ENCODE measurements around the gene SETD1A.

The SETD1A gene

GRCh38 chr16:30989469-30990047 lies 32.0 kb downstream of the SETD1A start:
- TF ChIP-seq, protein P1, sequence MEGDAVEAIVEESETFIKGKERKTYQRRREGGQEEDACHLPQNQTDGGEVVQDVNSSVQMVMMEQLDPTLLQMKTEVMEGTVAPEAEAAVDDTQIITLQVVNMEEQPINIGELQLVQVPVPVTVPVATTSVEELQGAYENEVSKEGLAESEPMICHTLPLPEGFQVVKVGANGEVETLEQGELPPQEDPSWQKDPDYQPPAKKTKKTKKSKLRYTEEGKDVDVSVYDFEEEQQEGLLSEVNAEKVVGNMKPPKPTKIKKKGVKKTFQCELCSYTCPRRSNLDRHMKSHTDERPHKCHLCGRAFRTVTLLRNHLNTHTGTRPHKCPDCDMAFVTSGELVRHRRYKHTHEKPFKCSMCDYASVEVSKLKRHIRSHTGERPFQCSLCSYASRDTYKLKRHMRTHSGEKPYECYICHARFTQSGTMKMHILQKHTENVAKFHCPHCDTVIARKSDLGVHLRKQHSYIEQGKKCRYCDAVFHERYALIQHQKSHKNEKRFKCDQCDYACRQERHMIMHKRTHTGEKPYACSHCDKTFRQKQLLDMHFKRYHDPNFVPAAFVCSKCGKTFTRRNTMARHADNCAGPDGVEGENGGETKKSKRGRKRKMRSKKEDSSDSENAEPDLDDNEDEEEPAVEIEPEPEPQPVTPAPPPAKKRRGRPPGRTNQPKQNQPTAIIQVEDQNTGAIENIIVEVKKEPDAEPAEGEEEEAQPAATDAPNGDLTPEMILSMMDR (IDR thresholded peaks at IDR 0.05; ENCODE audit: insufficient read depth, missing control alignments), result no peak
- FAIRE-seq (no peak), DNase-seq (ENCODE audit: insufficient read length, low spot score) (no peak)

DNA sequence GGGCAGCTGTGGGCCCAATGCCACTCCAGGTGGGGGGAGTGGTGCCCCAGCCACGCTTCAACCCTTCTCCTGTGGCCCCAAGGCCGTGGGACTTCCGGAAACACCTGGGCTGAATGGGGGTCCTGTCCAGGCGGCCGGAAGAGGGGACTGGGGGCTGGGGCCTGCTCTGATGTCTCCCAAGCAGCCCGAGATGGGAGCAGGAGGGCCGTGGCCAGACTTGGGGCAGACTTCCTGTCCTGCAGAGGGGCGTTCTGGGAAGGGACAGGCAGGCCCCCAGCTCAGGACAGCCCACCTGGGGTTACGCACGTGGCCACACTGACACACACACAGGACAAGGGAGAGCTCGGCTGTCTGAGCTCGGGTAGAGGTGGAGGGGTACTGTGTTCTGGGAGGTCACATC lies 32.6 kb downstream of the SETD1A start:
- no peak for FAIRE-seq
- TF ChIP-seq, protein P1 (IDR thresholded peaks at IDR 0.05; ENCODE audit: insufficient read depth, missing control alignments), result no peak
- DNase-seq (ENCODE audit: insufficient read length, low spot score), result no peak

DNA sequence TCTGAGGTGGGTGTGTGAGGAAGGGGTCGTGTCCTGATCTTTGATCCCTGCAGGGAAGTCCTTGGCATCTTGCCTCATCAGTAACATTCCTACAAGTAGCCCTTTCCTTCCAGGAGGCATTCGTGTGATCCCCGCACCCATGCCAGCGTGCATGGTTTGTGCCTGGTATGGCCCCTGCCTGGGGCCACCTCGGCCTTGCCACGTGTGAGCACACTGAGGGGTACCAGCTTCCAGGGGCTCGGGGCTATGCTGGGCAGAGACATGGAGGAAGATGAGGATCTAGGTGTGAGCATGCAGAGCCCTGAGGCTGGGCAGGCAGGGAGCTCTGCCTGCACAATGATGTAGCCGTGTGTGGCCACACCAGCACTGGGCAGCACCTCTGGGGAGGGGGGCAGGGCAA lies 33.5 kb downstream of the SETD1A start:
- TF ChIP-seq, protein P1 (IDR thresholded peaks at IDR 0.05; ENCODE audit: insufficient read depth, missing control alignments), result no peak
- FAIRE-seq (no peak), DNase-seq (ENCODE audit: insufficient read length, low spot score) (no peak)

DNA sequence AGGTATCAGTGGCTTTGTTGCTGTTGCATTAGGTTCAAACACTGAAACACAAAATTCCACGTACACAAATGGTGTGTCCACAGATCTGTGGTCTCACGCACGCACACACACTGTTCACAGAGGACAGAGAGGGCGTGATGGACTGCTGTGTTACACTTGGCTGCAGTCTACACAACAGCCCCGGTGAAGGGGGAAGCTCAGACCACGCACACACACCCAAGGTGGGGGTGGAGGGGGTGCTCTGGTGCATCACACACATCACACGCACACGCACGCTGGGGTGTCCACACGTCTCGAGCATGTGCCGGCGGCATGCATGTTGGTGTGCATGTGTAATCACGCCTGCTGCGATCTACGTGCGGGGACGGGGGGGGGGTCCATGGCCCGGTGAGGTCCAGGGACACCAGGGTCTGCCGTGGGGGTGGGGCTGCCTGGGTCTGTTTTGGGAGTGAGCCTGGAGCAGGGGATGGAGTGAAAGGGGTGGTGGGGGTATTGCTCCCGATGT lies 34.8 kb downstream of the SETD1A start:
- DNase-seq (ENCODE audit: insufficient read length, low spot score), result no peak
- no peak for FAIRE-seq
- TF ChIP-seq, protein P1 (IDR thresholded peaks at IDR 0.05; ENCODE audit: insufficient read depth, missing control alignments), result no peak

DNA sequence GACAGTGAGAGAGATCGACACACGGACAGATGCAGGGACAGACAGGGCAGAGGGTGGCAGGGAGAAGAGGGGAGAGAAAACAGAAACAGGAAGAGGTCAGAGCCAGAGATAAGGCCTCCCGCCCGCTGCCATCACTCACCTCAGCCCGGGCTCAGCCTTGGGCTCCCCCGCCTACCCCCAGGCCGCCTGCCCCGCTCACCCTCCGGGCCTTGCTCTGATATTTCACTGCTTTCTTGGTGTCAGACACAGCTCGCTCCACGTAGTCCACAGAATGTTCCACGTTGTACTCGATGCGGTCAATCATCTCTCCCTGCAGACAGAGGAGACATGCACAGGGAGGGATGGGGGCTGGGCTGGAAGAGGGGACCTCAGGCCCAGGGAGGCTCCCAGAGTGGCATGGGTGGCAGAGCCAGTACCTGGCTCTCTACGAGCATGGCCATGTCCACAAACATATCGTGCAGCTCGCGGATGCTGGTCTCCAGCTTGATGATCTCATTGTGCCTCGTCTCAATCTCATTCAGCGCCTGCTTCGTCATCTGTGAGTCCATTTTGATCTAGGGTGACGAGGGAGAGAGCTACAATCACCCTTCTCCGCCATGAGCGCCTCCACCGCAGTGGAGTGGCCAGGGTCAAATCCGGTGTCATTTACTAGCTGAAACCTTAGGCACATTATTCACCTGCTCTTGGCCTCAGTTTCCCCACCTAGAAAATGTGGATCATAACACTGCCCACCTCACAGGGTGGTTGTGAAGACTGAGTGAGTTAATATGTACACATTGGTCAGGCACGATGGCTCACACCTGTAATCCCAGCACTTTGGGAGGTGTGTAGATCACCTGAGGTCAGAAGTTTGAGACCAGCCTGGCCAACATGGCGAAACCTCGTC lies 35.6 kb downstream of the SETD1A start:
- FAIRE-seq (no peak), DNase-seq (ENCODE audit: insufficient read length, low spot score) (no peak)
- TF ChIP-seq, protein P1 (IDR thresholded peaks at IDR 0.05; ENCODE audit: insufficient read depth, missing control alignments), result no peak

GRCh38 chr16:30995927-30996323 lies 38.4 kb downstream of the SETD1A start:
- DNase-seq (ENCODE audit: insufficient read length, low spot score), result no peak
- TF ChIP-seq, protein P1 (IDR thresholded peaks at IDR 0.05; ENCODE audit: insufficient read depth, missing control alignments), result no peak
- no peak for FAIRE-seq
